ENCODE measurements around the gene ESF1.

ESF1 gene, protein sequence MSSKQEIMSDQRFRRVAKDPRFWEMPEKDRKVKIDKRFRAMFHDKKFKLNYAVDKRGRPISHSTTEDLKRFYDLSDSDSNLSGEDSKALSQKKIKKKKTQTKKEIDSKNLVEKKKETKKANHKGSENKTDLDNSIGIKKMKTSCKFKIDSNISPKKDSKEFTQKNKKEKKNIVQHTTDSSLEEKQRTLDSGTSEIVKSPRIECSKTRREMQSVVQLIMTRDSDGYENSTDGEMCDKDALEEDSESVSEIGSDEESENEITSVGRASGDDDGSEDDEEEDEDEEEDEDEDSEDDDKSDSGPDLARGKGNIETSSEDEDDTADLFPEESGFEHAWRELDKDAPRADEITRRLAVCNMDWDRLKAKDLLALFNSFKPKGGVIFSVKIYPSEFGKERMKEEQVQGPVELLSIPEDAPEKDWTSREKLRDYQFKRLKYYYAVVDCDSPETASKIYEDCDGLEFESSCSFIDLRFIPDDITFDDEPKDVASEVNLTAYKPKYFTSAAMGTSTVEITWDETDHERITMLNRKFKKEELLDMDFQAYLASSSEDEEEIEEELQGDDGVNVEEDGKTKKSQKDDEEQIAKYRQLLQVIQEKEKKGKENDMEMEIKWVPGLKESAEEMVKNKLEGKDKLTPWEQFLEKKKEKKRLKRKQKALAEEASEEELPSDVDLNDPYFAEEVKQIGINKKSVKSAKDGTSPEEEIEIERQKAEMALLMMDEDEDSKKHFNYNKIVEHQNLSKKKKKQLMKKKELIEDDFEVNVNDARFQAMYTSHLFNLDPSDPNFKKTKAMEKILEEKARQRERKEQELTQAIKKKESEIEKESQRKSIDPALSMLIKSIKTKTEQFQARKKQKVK

DNA sequence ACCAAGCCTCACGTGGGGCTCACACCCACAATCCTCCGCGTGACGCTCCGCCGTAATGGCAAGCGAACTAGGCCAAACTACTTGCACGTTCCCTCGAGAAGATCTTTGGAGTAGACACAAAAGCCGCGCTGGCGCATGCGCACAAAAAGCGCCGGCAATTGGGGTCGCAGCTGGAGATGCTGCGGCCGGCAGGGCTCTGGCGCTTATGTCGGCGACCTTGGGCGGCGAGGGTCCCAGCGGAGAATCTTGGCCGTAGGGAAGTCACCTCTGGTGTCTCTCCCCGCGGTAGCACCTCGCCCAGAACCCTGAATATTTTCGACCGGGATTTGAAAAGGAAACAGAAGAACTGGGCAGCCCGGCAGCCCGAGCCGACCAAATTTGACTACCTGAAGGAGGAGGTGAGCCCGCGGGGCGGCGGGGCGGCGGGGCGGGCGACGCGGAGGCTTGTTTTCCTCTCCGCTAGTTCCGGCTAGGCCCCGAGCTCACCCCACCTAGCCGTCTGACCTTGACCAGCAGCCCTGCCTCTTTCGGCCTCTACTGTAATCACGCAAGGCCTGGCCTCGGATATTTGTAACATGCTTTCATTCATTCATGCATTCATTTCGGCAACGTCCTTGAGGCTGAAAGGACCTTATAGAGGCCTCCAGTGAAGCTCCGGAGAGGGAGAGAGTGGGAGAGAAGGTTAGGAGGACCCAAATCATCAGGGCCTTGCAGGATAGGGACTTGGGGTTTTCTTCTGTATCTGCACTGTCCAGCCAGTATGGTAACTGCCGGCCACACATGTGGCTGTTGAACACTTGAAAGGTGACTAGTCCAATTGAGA is at the start of gene ESF1, which contains the start of gene NDUFAF5:
Gene ESF1 (minus strand): TSS at position 27 of the 823 bp plus-strand sequence. CDS start 1,779 bp downstream, outside the sequence.
Gene NDUFAF5 (plus strand): TSS at position 136 of the 823 bp plus-strand sequence. CDS start 41 bp downstream, at position 177.
- DNase-seq (ENCODE audit: low read depth in 2 of 2) = peak; percentile 84 to 90

DNA sequence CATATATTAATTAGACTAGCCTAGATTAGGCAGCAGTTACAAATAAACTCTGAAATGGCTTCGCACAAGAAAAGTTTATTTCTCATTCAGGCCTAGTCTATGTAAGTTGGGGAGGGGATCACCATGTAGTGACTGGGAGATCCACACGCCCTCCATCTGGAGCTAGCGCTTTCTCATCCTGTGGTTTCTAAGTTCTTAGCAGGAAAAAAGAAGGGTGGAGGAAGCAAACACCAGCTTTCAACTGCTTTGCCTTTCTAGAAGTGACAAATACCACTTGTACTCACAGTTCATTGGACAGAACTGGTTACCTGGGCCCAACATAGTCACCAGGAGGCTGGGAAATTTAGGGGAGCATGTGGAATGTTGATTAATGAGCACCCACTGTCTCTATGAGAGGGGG is 46.8 kb upstream of the ESF1 start:
- no peak for DNase-seq (ENCODE audit: low read depth in 2 of 2)

DNA sequence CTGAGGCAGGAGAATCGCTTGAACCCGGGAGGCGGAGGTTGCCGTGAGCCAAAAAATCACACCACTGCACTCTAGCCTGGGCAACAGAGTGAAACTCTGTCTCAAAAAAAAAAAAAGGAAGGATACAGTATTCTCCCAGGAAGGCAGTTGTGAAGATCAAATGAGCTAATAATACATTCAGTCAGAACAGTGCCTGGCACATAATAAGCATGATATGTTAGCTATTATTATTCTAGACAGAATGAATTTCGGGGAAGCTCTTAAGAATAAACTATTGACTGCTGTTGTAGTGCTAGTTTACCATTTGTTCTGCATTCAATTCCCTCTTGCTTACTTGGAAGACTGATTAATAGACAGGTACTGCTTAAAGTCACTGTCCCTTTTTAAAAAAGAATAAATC is 40.7 kb upstream of the ESF1 start:
- DNase-seq (ENCODE audit: low read depth in 2 of 2) = no peak

DNA sequence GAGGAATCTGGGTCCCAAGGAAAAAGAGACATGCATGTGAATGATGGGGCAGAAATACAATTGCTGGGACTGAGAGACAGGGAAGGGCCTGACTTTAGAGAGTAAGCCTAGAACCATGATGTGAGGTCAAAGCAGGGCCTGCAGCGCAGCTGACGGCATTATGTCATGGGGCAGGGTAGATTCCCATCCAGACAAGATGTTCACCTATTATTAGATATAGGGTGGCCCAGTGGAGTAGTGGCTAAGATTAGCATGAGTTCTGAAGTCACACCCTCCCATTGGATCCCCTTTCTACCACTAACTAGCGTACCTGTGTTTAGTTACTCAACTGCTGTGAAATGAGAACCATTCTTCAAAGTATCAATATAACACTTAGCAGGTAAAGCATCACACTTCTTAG is 39.7 kb upstream of the ESF1 start:
- no peak for DNase-seq (ENCODE audit: low read depth in 2 of 2)

DNA sequence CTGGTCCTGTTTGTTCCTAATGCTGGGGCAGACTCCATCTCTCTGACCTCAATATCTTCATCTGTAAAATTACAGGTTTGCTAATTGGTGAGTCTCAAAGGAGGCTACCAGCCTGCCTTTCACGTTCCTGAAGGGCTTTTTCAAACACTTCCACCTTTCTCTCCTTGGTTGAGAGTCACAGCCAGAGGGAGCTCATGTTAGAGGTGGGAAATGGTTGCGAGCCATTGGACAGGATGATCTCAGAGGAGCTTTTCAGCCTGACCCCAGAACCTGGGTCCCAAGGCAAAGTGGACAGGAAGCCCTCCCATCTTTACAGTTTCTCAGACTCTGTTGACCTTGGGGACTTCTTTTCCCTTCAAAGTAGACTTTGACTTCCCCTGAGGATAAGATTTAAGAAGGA is 37.7 kb upstream of the ESF1 start:
- DNase-seq (ENCODE audit: low read depth in 2 of 2) = no peak

DNA sequence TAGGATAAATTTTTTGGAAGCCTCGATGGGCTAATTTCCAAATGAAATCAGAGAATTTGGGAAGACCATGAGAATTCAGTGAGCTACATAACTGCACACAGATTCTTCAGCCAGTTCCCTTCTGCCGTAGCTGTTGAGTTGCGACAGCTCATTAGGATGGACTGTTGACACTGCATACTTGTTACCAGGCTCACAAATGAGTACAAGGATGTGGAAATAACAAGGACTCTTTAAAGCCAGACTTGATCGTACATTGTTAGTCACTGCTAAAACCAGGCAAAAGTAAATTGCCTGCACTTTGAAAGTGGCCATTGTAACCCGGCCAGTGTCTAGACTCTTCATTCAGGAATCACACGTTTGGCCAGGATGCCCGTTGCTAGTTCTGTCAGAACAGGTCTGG is 37.2 kb upstream of the ESF1 start:
- no peak for DNase-seq (ENCODE audit: low read depth in 2 of 2)

DNA sequence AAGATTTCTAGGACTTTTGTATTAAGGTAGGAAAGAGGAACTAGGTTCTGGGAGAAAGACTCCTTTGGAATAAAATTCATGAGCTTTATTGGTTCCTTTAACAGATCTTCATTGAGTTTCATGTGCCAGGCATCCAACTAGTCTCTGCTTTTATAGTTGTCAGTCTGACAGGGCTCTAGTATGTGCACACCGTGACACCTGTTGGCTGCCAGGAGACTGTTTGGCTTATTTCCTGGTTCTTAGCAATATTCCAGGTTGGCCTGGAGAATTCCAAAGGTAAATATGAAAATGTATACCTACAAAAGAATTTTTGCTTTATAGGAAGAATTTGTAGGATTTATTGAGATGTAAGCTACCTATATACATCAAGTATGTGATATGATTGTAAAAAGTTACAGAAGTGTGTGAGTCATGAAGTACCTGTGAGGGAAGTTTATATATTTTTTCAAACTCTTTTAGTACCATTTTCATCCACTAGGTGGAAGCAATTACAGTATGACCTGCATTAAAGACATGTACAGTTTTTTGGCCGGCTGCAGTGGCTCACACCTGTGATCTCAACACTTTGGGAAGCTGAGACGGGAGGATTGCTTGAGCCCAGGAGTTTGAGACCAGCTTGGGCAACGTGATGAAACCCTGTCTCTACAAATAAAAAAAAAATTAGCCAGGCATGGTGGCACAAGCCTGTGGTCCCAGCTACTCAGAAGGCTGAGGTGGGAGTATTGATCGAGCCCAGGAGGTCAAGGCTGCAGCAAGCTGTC is 35.3 kb upstream of the ESF1 start:
- DNase-seq (ENCODE audit: low read depth in 2 of 2) = no peak

DNA sequence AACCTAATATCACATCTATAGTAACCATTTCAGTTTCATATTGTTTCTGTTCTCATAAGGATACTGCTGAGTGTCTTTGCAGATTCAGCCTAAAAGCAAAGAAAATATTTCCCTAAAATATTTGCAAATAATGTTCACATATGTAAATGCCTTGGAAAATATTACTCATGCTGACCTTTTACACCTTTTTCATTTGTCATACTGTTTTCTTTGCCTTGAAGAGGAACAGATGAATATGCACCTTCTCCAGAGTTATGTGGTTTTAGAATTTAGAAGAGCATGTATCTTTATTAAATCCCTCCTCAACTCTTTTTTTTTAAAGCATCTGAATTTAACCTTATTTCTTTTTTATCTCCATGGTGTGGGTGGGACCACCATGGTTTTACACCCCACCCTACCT is 32.6 kb upstream of the ESF1 start:
- no peak for DNase-seq (ENCODE audit: low read depth in 2 of 2)

DNA sequence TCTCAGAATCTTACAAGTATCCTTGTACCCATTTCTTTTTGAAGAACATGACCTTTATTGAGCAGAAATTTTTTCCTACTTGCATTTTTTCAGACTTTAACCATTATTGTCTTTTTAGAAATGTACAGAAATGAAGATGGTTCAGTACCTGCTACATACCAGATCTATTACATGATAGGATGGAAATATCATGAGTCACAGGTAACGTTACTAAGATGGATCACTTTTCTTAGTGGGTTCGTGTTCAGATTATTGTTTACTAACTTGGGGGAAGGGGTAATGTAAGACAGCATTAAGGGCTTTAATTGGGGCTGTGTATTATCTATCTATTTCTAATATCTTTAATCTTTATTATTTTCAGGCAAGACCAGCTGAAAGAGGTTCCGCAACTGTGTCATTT is 32.0 kb upstream of the ESF1 start:
- DNase-seq (ENCODE audit: low read depth in 2 of 2) = no peak

DNA sequence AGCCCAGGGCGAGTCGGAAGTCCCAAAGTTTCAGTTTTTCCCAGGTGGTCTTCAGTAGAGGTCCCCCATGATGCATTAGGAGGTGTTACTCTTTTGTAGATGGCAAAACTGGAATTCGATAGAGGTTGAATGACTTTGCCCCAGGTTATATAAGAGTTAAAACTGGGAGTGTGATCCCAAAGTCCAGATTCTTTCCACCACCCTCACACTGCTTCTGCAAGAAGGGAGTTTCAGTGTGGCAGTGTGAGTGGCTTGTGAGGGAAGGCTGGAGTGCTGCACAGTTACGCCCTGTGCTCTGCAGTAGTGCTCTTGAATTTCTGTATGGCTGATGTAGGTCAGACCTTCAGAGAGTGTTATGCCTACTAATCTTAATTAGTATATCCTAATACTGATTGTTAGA is 30.0 kb upstream of the ESF1 start:
- DNase-seq (ENCODE audit: low read depth in 2 of 2) = no peak

DNA sequence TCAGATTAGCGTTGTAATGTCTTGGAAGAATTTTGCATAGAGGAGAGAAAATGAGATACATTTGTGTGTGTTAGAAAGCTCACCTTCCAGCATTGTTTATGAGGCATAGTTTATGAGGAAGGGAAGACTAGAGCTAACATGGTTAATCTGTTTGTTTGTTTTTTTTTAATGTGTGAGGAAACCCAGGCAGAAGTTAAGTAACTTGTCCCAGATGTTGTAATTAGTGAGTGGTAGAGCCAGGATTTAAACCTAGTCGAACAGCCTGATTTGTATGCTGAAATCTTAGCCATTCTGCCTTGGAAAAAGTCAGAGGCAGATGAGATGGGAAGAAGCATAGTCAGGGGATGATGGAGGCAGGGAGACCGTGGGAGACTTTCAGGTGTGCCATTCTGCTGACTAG is 29.2 kb upstream of the ESF1 start:
- no peak for DNase-seq (ENCODE audit: low read depth in 2 of 2)

DNA sequence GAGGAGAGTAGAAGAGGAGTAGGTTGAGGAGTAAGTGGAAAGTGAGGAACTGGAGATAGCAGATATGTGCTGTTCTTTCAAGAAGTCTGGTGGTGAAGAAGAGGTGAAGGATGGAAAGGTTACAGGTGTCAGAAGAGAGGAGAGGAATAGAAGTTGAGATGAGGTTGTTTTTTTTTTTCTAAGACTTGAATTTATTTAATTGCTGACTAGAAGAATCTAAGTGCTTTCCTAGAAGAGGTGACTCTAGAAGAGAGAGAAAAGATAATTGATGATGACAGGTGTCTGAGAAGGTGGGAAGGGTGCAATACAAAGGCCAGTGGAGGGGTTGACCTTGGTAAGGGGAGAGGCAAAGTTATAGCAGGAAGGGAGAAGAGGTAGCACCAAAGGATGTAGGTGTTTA is 25.7 kb upstream of the ESF1 start:
- DNase-seq (ENCODE audit: low read depth in 2 of 2) = no peak

DNA sequence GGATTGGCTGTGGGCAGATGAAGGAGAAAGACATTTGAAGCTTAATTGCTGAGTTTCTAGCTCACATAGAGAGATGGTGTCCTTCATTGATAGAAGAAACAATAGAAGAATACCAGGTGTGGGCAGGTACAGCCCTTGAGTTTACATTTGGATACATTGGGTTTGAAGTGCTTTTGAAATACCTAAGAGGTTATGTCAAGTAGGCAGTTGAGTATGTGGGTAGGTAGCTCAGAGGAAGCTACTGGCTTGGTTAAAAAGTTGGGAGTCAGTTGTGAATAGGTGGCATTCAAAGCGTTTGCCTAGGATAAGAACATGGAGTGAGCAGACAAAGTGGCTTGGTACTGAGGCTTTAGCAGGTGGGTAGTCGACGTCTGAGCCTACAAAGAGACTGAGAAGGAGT is 25.1 kb upstream of the ESF1 start:
- DNase-seq (ENCODE audit: low read depth in 2 of 2) = no peak

DNA sequence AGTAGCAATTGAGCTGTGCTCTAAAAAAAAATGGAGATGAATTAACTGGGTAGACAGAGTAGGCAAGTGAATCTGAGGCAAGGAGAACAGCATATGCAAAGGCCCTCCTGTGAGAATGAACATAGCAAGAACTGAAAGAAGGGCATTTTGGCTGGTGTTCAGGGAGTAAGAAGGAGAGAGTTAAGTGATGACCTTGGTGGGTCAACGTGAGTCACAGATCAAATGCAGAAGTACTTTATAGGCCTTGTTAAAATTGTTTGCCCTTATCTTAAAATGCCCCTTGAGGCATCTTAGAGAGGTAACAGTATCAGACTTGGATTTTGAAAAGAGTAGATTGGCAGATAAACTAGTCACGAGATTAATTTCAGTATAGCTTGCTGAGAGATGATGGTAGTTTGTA is 24.7 kb upstream of the ESF1 start:
- DNase-seq (ENCODE audit: low read depth in 2 of 2) = no peak

DNA sequence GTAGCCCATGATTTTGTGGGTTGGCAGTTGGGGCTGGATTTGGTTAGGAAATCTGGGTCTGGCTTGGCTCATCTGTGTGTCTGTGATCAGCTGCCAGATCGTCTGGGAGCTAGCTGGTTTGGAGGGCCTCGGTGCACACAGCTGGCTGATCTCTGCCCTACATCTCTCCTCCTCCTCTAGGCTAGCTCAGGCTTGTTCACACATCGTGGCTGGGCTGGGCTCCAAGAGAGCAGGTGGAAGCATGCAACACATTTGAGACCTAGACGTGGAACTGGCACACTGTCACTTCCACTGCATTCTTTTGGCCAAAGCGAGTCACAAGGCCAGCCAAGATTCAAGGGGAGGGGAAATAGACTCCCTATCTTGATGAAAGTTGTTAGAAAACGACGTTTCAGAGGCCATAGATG is 16.0 kb upstream of the ESF1 start:
- no peak for DNase-seq (ENCODE audit: low read depth in 2 of 2)

DNA sequence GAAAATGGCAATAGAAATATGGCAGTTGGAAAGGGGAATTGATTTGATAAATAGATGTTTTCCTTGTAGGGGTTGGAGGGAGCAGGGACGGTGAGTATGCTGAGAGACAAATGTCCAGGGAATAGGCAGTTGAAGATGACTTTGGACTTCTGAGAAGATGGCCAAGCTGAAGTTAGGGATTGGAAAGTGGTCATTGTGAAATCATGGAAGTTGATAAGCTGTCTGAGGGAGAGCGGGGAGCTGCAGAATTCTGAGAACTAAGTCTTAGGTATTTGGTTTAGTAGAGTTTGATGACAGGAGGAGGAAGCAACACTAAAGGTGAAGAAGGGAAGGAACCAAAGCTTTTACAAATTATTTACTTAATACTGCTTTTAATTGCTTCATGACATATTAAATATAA is 15.3 kb upstream of the ESF1 start:
- DNase-seq (ENCODE audit: low read depth in 2 of 2) = no peak

DNA sequence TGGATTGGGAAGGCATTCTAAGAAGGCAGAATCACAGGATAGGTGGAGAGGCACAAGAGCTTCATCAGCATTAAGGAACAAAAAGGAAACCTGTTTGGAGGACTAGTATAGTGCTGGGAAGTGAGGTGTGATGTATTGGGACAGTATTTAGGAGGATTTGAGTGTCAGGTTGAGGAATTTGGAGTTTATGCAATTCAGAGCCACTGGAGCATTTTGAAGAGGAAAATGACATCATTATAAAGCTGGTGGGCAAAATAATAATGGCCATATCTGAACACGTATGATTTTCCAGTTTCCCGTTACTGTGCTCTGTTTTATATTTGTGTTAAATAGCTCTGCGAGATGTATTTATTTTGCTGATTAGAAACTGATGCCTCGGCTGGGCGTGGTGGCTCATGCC is 14.3 kb upstream of the ESF1 start:
- no peak for DNase-seq (ENCODE audit: low read depth in 2 of 2)

DNA sequence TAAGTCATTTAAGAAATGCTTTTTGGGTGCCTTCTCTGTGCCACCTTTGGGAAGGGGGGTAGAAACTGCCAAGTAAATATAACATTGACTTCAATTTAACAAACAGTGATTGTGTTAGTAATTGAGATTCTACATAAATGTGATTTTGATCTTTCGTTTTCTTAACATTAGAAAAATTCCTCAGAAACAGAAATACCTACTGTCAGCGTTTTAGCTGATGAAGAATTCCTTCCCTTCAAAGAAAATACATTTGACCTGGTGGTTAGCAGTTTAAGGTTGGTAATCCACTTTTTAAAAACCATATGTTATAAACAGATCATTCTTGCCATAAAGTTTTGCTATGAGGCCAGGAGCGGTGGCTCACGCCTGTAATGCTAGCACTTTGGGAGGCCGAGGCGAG is 9.9 kb upstream of the ESF1 start:
- no peak for DNase-seq (ENCODE audit: low read depth in 2 of 2)

DNA sequence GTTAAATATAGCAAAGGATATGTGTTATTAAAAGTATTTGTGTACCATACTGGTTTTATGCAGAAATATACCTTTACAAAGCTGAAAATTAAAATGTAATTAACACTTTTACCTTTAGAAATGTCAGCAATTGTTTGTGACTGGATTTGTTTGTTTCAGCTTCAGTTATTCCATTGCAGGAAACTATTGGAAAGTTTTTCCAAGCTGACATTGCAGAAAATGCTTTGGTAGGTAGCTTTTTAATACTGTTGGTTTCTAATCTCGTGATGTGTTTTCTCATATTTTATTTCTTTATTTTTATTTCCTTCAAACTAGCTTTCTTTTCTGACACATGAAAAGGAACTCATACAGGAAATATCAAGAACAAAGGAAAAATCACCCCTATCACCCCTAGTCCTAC is 8.3 kb upstream of the ESF1 start:
- no peak for DNase-seq (ENCODE audit: low read depth in 2 of 2)

DNA sequence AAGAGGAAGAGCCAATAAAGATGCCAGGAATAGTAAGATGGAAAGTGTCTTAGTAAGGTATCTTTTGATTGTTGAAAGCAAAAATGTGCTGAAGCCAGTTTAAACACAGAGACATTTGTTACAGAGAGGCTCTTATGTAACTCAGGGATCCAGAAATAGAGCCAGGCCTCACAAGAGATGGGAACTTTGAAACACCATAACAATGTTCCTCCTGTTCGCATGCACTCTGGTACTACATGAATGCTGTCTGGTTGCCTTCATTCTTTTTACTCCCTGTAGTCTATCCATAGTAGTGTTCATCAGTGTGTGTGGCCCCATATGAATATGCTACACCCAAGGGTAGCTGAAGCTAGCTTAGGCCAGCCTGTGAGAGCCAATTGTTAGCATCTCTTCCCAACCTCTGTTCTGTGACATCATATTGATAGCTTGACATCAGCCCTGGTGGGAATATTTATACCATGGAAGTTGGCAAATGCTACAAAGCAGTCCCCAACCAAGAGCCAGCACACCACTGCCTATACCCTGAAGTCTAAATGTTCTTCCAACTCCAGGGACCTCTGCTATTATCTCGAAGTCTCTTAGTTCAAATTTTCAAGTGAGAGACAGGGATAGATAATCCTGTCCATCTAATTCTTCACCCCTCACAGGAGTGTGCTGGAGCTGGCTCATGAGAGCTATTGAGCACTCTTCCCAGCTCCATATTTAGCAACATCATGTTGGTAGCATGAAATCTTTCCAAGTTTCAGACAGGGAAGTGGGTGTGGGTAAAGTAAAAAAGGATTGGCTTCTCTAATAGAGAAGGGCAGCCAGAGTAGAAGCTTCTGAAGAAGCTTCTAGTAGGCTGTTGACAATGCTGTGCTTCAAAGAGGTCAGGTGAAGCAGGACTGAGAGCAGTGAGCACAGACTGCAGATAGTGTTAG is 7.1 kb upstream of the ESF1 start:
- no peak for DNase-seq (ENCODE audit: low read depth in 2 of 2)
